Right lung (tissue), 5 donors: ENCODE measurements around the gene COMMD2. TPM values are rescaled to one million over a fixed set of nuclear protein-coding genes. Genes with fewer than 3 reads are reported as not detected.

ENCODE experiments used
- DNase-seq, 2 donors: peaks; one replicate each; pipeline ENCODE4 v3.0.0-alpha.2; 2013
- polyA plus RNA-seq, 5 donors: library from polyadenylated mRNA; unstranded; fragments of 120-200 nt; gene quantifications; one replicate each; pipeline versions ENCODE4 v1.2.1 to v1.2.3, GENCODE V29; 2013; ENCODE audit warnings: inconsistent platforms in 1 of 5, low replicate concordance in 1 of 5; ENCODE audit not compliant: insufficient read length in 5 of 5, insufficient read depth in 1 of 5

Gene COMMD2
- polyA plus RNA-seq, 5 donors, result 52.5 to 82.0 (median 63.3) TPM

DNA sequence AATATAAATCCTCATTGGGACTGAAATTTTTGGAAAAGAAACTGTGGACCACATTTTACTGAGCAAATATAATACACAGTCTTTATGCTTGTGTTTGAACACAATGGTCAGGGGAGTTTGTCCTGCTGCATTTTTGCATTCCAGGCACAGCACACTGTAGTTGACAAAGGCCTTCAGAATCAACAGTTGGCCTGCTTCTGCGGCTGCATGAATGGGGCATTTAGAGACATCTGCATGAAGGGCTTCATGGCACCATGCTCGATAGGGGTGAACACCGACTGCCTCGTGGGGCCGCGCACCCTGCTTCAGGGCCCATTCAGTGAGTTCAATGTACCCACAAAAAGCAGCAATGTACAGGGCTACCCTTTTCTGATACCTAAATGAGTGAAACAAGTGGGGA, 15.4 kb upstream of the COMMD2 start:
- no peak for DNase-seq

DNA sequence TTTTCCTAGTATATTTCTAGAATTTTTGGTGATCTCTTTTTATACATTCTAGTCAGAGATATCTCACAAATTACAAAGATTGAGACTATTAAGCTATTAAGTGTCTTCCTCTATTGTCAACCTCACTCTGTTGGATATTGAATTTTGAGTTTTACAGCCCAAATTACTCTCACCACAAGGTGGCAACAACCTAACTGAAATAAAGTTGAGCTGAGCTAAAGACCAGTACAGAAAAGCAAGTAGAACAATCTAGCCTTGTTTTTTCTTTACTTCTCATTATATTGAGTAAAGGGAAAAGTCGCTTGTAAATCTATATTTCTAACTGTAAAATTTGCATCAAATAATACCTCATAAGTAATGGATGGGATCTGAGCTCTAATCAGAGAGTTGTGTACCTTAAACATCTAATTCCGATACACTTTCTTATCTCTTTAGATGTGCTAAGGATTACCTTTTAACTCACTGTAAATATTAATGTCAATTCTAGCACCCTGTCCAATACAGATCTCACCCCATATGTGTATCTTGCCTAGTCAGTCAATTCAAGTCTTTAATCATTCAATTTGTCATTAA, 13.6 kb upstream of the COMMD2 start:
- DNase-seq, result no peak

DNA sequence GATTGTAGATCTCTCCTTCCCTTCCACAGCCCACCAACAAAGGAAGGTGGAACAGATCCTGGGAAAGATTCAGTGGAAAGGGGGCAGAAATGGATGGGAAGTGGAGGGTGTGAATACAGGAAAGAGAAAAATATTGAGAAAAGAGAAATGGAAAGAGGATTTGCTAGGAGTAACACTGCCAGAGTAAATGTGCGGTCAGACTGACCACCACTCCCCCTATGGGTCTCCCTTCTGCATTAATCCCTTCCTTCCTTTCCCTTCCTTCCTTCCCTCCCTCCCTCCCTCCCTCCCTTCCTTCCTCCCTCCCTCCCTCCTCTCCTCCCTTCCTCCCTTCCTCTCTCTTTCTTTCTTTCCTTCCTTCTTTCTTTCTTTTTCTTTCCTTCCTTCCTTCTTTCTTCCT, 12.0 kb upstream of the COMMD2 start:
- no peak for DNase-seq

DNA sequence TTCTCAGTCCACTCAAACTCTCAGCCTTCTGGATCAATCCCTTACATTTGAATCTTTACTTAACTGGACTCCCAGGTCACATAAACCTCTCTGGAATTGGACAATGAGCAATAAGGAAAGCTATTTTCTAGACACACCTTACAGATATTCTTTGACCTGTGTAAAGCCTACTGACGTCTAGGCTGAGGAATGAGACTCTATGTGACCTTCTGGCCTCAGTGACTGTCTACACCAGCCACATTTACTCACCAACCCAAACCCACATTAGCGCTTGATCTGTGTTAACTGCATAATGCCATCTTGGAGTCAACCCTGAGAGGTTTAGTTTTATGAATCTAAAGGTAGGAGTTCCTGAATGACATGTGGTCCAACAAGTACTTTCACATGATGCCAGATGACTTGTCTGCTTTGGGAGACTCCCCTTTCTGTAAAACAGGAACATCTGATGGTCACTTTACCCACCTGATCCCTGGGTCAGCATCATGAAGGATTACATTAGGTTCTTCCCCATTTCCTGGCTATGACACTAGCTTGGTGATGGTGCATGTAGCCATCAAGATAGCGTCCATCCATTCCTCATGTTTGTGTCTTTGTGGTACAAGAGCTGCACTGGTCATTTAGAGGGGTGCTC, 11.4 kb upstream of the COMMD2 start:
- DNase-seq, result no peak

DNA sequence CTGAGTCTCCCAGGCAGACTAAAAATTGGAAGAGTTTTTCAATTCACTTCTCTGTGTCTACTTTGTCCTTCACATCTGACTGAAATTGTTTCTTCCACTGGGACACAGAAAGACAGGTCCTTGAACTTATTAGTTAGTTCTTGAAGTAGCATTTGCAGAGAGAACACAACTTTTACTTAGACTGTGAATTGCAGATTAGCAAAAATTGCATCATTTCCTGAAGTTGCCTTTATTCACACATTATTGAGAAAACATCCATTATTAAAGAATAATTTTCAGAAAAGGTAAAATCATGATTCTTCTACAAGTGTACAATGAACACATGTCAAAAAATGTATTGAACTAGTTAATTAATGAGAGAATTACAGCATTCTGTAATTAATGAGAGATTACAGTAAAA, 1.4 kb upstream of the COMMD2 start:
- no peak for DNase-seq

DNA sequence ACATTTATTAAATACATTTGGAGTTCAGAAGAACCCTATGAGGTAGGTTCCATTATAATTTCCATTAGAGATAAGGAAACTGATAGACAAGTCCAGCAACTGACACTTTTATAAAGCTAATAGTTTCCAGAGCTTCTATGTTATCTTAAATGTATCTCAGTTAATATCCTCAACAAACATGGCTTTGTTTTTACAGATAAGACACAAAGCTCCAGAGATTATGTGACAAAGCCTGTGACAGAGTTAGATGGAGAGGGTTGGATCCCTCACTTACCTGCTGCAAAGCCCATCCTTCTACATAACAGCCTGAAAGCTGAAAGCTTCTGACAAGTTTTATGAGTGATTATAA, 473 bp upstream of the COMMD2 start:
- no peak for DNase-seq

DNA sequence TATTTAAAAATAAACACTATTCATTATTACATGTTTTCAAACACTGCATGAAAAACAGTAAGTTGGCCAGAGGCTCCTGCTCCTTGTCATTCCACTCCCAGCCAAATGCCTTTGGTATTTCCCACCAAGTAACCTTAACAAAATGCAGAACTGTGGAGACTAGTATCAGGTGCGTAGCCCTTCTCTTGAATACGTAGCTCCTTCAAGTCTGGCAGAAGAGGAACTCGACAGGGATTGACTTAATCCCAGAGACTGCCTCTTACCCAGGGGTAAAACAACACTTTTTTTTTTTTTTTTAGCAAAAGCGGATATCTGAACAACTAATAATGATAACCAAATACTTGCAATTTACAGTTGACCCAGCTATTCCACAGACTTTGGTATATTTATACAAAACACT, 738 bp downstream of the COMMD2 start:
- DNase-seq, result no peak

DNA sequence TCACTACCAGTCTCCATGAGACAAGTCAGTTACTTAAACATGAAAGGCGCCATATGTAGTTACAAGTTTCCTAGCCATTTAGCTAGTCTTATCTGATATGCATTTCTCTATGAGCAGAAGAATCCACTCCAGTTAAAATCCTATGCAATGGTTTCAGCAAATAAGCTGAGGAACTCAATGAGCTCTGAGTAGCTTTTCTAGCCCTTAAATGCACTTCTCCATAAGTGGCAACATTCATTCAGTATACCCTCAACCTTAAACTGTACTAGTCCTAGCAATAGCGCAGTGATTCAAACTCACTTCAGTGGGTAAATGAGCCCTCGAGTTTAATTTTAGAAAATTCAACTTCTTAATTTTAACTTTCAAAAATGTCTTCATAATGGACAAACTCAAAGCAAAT, 7.7 kb downstream of the COMMD2 start:
- DNase-seq, result no peak

DNA sequence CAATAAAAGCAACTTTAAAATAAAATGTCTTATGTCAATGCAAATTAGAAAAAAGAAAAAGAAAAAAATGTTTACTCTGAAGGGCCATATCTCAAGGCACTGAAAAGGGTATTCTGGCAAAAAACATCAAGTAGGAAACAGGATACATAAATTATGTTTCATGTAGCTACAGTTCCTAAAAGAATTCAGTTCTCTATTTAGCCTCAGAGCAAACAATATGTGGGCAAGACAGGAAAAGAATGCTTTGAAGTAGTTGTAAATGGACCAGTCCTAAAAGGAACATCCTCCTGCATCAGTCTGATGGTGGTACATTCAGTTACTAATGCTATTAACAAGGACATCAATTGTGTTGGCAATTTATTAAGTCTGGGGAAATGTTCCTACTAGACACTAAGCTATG, 8.1 kb downstream of the COMMD2 start:
- DNase-seq, result no peak

DNA sequence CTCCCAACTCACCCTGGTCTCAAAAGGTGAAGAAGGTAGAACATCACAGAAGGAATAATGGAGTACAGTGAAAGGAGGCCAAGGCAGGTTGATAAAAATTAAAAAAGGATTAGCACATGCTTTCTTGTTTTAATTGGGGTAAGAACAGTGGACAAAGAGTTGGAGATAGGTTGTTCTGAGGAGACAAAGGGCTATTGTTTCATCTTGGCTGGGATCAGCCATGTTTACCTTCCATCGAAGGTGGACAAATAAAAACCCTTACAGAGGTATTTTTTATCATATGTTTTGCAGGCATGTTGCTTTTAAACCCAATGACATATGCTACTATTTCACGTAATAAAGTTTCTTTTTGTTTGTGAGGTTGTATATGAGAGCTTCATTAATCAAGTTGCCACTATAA, 12.9 kb downstream of the COMMD2 start:
- no peak for DNase-seq

DNA sequence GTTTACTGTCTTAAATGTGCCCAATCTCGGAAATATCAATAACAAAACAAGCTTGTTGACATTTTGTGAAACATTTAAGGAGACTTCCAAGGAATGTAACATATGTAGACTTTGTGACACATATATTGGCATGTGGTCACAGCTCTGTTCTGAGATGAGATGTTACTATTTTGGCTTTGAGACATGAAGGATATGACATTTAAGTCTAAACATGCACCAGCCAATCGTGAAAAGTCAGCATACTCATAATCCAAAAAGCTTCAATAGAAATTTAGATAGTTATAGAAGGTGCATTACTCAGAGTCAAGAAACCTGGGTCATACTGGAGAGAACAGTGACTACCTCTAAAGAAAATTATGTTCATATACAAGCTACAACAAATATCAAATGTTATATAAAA, 13.4 kb downstream of the COMMD2 start:
- DNase-seq, result no peak

DNA sequence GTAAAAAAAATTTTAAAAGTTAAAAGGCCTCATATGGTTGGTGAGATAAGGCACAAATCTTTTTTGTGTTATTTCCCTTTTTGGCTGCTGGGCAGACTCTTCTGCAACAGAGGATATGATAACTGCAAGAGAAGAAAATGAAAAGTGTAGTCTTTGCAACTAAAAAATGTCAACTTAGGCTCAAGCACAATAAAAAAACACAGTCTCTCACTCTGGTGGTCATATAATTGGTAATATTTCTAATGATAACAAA, 15.4 kb downstream of the COMMD2 start:
- DNase-seq, result no peak

DNA sequence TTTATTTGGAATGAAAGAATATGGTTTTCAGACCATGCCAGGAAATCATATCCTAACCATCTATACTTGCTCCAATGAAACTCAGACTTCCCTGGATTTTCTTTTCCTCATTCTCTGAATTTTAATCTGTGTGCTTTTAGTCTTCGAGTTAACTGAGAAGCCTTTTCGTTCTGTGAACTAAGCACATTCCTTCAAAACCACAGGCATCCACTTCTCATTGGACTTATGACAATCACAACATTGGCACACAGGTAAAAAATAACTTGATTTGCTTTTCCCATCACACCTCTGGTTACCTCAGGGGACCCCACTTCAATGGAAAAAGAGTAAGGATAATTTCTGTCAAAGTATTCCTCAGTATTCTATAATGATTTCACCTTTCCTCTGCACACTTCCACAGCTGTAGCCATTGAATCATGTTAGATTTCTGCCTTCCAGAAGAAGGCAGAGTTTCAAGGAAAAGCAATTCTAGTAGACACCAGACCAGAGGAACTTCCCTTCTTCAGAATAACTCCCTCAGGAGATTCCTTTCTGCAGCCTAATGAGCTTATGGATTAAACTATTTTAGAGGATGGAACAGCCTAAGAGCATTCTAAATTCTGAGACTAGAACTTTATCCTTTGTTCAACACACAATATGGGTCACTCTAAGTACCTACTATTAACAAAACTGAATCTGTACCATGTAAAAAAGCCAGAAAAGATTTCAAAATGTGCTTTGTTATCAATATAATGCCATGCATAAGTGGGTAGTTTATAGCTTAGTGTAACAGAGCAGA, 15.9 kb downstream of the COMMD2 start:
- DNase-seq, result peak in 1 of 2 donors; percentile 17

DNA sequence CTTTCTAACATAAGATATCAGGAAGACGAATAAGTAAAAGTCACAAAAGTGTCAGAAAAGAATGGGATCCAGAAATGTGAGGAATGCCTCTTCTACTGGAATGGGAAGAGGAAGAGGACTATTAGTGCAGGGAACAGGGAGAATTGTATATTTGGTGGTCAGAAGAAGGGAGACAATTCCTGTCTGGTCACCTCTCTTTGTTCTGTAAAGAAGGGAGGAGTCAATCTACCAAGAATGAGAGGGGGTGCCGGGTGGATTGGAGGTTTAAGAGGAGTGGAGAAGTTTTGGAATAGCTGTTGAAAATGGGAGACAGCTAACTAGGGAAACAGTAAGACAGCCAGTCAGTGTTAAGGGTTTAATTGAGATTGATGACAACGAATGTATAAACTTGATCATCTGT, 20.1 kb downstream of the COMMD2 start:
- no peak for DNase-seq

DNA sequence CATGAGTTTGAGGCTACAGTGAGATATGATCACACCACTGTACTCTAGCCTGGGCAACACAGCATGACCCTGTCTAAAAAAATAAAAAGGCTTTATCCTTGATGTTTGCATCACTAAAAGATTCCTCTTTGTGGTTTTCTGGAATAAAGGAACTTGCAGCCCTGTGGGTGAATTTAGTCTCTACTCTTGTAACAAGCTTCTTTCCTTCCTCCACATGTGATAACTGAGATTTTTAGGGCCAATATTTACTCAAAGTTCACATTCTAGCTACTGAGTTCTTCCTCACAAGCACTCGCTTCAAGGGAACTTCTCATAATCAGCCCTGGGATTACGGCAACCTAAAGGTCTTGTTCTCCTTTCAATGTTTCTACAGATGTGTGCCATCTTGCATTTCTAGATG, 24.6 kb downstream of the COMMD2 start:
- no peak for DNase-seq

DNA sequence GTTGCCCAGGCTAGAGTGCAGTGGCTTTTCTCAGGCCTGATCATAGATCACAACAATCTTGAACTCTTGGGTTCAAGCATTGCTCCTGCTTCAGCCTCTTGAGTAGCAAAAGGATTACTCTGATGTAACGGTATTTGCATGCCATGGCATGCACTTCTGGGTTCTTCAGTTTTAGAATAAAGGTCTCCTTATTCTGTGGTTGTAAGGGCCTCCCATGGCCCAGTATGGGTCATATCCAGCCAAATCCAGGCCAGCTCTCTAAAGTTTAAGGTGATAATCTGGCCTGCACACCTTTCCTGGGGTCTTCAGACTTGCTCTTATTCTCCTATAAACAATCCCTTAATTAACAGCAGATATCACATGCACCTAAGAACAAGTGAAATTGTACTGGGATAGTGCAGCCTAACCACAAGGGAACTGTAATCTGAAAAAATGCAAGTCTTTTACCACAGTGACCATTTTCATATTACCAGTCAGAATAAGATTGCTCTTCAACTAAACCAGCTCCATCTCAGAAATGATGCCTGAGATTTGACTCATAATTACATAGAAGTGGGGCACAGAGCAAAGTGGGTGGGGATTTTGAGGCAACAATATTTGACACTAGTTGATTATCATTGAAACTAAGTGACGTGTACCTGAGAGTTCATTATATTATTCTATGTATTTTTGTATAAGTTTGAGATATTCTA, 25.4 kb downstream of the COMMD2 start:
- DNase-seq, result no peak

DNA sequence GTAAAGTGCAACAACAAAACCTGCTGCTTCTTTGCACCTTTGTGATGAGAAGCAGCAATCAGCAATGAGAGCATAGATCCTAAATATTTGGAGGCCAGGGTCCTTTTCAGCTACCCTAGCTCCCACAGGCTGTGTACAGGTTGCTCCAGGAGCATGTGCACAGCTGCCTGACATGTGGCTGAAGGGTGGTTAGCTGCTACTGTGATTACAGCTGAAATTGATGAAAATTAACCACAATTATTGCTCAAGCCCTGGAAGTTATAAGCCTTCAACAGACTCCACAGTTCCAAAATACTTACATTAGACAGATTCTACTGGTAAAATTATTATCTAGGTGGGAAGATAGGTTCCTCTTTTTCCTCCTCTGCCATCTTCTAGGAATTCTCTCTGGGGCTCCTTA, 28.5 kb downstream of the COMMD2 start:
- DNase-seq, result no peak

DNA sequence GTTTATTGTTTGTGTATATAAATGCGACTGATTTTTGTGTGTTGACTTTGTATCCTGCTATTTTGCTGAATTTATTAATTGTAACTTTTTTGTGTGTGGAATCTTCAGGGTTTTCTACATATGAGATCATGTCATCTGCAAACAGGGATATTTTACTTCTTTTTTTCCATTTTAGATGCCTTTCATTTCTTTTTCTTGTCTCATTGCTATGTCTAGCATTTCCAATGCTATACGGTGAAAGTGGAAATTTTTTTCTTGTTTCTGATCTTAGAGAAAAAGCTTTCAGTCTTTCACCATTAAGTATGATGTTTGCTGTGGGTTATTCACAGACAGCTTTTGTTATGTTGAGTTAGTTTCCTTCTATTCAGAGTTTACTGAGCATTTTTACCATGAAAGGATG, 31.4 kb downstream of the COMMD2 start:
- no peak for DNase-seq

DNA sequence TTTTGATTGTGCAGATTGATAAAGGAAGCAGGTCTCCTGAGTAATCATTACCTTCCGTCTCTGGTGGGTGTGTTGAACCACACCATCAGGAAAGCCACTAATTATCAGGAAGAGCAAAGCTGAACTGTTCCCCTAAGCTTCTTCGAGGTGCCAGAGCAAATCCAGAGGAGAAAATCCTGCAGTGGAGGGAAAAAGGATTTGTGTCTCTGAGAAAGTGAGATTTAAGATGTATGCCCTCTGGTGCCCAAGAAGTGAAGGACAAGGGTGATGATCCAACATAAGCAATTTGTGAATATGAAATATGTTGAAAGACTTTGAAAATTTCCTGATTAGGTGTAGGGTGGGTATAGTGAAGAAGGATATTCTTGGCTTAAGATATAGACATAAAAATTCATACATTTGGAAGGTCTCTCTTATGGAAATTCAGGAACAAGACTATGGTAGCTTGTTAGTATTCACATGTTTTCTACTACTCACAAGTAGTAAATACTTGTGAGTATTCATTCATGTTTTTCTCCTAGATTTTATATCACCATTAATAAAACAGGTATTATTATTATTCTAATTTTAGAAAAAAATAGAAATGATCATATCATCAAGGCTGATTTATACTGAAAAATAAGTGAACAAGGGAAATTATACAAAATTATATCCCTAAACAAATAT, 34.8 kb downstream of the COMMD2 start:
- DNase-seq, result peak; percentile 39 to 67

DNA sequence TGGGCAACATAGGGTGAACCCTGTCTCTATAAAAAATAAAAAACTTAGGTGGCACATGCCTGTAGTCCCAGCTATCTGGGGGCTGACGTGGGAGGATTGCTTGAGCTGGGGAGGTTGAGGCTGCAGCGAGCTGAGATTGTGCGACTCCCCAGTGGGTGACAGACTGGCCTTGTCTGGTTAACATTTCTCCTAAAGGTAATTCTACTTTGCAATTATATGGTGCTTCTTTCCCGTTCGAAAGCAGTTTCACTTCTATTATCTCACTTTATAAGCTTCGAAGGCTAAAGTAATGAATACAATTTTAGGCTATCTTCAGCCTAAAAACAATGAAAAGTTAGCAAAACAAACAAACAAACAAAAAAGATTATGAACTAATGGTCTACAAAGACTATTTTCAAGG, 35.3 kb downstream of the COMMD2 start:
- DNase-seq, result no peak

DNA sequence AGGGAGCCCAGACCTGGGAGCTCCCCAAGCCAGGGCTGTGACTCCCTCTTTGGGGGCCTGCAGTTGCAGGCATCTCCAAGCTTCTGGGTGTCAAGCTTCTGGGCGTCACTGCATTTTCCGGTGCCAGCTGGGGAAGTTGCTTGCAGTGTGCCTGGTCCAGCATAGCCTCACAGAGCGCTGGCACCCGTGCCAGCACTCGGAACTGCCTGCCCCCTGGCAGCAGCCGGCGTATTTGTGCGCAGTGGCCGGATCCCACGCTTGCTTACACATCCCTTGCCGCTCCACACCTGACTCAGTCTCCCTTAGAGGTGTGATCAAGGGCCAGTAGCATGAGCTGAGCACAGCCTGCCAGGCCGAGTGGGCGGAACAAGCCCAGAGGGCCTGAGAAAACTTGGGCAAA, 37.0 kb downstream of the COMMD2 start:
- no peak for DNase-seq

DNA sequence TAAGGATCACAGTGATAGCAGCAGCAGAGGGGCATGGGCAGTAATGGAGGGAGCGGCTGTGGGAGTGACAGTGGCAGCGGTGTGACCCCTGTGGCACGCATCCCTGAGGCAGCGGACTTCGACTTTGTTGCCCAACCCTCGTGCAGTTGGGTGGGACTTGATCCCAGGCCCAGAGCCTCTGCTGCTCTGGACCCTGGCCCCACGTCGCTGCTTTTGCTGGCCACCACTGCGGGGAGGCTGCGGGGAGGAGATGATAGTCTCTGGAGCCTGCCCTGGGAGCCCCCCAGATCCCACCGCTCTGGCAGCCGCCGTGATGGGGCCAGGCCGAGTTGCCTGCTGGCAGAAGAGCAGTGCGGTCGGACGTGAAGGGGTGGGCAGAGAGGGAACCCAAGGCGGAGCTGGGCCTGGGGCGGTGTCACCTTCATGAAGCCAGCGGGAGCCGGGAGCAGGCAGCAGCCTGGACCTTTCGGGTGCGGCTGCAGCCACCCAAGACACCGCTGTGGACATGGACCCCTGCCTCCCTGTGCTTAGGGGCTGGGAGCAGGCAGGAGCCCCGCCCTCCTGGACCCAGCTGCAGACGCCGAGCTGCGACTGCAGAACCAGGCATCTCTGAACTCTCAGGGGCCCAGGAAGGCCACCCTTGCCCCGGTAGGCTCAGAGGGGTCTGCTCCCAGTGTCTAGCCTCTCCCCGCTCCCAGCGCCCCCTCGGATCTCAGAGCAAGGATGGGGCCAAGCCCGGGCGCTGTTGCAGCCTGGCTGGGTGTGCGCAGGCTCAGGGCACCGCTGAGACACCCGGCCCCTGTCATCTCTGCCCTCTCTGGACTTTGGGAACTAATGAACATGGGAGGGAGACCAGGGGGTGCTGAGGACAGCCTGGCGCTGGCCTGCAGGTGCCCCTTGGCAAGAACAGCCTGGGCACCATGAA, 38.3 kb downstream of the COMMD2 start:
- DNase-seq, result no peak
